ENCODE data around the gene TCN2.
"Not testable (repeated sequence)": the region's sequence is repeated elsewhere in the genome, so short reads cannot be mapped to it uniquely, and the experiment has no call there.

Gene TCN2

GRCh38 chr22:30650508-30651116, 43.6 kb downstream of the TCN2 start:
- no peak for DNase-seq

DNA sequence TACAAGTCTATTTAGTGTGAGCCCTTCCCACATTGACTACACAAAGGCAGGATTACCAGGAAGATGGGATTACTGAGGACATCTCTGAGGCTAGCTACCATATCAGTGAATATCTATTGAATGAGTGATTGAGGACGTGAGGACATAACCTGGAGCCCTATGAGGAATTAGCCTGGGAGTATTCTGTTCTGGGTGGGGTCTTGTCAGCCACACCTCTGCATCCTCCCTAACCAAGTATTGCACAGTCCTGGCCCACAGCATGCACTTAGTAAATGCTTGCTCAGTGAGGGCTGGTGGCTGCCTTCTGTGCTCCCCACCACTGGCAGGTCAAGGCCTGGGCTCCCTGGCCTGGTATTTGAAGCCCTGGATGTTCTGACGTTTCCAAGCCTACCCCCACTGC, 45.9 kb downstream of the TCN2 start:
- no peak for DNase-seq

- DNase-seq, result no peak
Observed at GRCh38 chr22:30654361-30654760, 47.4 kb downstream of the TCN2 start.

DNA sequence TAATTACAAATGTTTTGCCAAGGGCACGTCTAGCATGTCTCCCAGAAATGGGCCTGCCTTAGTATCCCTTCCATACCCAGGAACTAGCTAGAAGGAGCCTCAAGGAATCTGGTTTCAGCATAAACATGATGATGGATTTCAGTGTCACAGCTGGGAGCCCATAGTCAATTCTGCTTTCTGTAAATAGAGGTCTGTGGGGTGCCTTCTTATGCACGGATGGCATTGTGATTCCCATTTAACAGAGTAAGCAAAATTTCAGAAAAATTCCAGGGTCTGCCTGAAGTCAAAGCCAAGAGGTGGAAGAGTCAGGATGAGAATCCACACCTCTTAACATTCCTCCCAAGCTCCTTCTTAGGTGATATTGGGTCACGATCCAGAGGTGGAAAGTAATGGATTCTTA, 48.6 kb downstream of the TCN2 start:
- DNase-seq, result no peak

DNA sequence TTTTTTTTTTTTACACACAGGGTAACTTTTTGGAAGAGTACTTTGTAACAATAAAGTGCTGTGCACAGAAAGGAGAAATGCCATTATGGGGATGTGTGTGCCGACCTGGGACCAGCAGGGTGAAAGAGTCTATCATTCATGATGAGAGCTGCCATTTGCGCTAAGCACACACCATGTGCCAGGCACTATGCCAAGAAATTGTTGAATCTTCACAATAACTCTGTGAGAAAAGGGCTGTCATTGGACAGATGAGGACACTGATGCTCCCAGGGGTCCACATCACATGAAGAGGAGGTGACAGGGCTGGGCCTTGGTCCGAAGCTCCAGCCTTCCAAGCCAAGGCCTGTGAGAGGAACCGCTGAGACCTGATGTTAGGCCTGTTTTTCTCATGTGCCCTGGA, 55.1 kb downstream of the TCN2 start:
- DNase-seq, result no peak

- DNase-seq, result no peak
Observed at GRCh38 chr22:30664798-30665197, 57.8 kb downstream of the TCN2 start.

- DNase-seq, result no peak
Observed at GRCh38 chr22:30665266-30665665, 58.3 kb downstream of the TCN2 start.

DNA sequence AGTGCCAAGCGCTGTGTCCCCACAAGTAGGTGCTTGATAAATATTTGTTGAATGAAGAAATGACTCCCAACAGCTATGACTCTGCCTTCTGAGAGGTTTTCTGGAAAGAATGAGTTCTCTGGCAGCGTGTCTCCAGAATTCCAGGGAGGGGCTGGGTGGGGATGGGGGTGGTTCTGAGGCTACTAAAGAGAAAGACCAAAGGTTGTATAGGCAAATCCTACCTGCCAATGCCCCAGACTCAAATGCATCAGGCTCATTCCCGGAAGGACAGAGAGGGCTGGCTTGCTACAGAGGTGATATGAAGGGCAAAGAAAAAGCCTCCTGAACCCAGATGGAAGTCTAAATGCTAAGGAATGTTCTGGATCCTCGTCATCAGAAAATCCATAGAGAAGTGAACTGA, 58.8 kb downstream of the TCN2 start:
- no peak for DNase-seq

DNA sequence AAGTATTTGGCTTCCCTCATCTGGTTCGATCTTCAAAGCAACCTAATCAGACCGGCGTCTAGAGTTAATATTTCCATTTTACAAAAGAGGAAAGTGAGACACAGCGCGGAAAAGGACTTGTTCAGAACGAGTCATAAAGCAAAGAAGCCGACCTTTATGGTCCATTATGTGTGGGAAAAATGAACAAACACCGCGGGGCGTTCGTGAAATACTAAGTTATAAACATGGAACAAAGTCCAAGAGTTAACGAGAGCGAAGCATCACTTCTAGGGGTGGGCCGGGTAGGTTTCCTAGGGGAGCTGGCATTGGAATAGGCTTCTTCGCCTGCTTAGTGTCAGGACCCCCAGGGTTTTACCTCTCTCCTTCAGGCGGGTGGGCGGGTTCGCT, 60.1 kb downstream of the TCN2 start:
- peak; percentile 14 for DNase-seq

DNA sequence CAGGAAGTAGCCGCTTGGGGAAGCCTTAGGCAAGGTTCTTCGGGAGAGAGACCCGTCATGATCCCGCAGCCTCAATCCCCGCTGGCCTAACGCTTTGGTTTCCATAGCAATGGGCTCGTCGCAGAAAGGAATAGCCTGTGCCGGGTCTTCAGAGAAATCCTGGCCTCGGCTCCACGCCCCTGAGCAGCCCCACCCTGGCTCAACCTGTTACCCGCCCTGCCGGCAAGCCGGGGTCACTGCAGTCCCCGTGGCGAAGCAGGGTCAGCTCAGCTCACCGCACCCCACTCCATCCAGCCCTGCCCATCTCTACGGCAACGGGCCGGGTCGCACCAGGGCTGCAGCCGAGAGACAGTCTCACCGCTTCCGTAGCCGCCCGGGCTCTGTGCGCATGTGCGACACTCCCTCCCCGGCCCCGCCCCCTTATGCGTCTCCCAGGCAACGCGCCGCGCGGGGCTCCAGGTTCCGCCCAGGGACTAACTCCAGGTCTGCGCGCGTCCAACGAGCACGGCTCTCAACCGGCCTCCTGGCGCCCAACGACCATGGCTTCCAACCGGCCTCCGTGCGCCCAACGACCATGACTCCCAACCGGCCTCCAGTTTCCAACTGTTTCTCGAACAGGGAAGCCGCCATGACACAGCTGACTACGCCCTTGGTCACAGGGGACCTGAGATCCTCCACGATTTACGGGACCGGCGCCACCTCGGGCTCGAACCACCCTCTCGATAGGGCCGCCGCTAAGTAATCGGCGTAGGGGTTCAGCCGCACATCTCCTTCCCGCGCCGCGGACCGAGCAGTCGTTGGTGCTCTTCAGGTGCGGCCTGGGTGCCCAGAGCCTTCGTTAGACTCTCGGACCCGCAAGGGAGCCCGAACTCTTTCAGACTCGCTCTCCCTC, 60.8 kb downstream of the TCN2 start, which contains the start of gene DUSP18:
Gene DUSP18 (minus strand): TSS at position 382 of the 892 bp plus-strand sequence. CDS start 3,872 bp downstream, outside the sequence.
- DNase-seq, result peak; percentile 86

DNA sequence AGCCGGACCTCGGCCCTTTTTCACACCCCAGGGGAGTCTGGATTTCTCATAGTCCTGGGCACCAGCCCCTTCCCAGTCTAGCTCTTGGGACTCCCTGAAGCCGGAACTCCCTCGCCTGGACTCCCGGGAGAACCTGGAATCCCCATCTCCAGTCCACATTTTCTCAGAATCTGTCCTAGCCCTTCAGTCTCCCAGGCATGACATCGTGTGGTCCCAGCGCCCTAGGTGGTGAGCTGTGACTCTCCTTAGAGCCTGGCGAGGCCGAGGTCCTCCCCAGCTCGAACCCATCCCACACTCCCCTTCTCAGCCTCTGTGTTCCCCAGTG, 61.4 kb downstream of the TCN2 start:
- DNase-seq, result no peak

DNA sequence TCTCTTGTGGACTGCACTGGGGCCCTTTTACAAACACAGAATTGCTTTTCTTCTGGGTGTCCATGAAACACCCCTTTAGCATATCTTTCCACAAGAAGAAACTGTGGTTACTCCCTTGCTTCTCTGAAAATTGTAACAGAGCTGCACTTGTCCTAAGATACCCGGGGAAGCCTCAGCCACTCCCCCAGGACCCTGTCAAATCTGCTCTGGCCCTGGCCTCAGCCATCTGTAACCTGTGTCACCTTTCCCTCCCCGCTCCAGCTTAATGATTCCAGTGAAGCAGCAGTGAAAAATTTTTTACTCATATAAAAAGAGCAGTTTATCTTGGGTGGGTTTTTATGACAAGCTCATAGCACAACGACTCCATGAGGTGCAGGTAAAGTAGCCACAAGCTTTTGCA, 64.1 kb downstream of the TCN2 start:
- DNase-seq, result no peak

GRCh38 chr22:30673136-30673535, 66.2 kb downstream of the TCN2 start:
- no peak for DNase-seq

DNA sequence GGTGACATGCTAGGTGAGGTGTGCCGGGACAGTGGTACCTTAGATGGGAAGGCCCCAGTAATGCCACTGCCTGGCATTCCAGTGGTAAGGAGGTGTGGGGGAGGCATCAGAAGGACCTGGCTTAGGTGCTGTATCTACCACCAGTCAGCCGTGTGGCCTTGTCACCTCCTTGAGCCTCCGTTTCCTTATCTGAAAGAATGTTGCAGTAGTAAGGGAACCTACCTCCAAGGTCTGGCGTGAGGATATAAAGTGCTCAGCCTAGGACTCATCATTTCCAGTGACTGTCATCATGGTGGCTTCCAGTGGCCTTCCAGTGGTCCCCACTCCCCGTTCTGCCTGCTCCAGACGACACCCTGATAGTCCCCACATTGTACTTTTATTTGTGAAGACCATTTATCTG, 67.5 kb downstream of the TCN2 start:
- no peak for DNase-seq

- peak; percentile 98 for DNase-seq
Observed at GRCh38 chr22:30675436-30675835, 68.5 kb downstream of the TCN2 start.

- not testable (repeated sequence) for DNase-seq
Observed at GRCh38 chr22:30676565-30676964, 69.6 kb downstream of the TCN2 start.

Measured in NCI-H2171 treated with DMSO at 0.1 percent for 48 hours (cell line).